ENCODE data around the gene MAJIN. TPM values are rescaled to one million over a fixed set of nuclear protein-coding genes. Genes with fewer than 3 reads are reported as not detected.

Gene MAJIN
- total RNA-seq, 1 donor from 2014 or later, result not detected

GRCh38 chr11:64928957-64929356 lies 43.0 kb downstream of the MAJIN start:
- no peaks in the 10 kb centered on the region for H3K9me3 ChIP-seq
- H3K4me1 ChIP-seq, result peaks cover 18% of the 10 kb centered on the region
- intact Hi-C loops (cut with DNase I), result no loop called here
- H3K27ac ChIP-seq, result no peak overlapping the region
- no peak overlapping the region for H3K4me3 ChIP-seq
- TF ChIP-seq CTCF (IDR thresholded peaks at IDR 0.05) (no peak), POLR2AphosphoS5 (IDR thresholded peaks at IDR 0.05; ENCODE audit: insufficient read depth in 1 of 2, low read depth in 1 of 2) (no peak), POLR2A (IDR thresholded peaks at IDR 0.05) (no peak)
- H3K36me3 ChIP-seq, result peaks cover 0 to 63% of the 10 kb centered on the region in 2 donors
- no peak for DNase-seq (ENCODE audit: extremely low spot score in 2 of 2)
- H3K27me3 ChIP-seq, result no peaks in the 10 kb centered on the region

- H3K27ac ChIP-seq, result no peak overlapping the region
- H3K36me3 ChIP-seq, result peaks cover 0 to 41% of the 10 kb centered on the region in 2 donors
- H3K9me3 ChIP-seq, result no peaks in the 10 kb centered on the region
- intact Hi-C loops (cut with DNase I), result no loop called here
- H3K4me1 ChIP-seq, result peaks cover 26% of the 10 kb centered on the region
- TF ChIP-seq CTCF (IDR thresholded peaks at IDR 0.05), result no peak
- TF ChIP-seq POLR2AphosphoS5 (IDR thresholded peaks at IDR 0.05; ENCODE audit: insufficient read depth in 1 of 2, low read depth in 1 of 2), result no peak
- TF ChIP-seq POLR2A (IDR thresholded peaks at IDR 0.05), result no peak
- DNase-seq (ENCODE audit: extremely low spot score in 2 of 2), result no peak
- no peak overlapping the region for H3K4me3 ChIP-seq
- no peaks in the 10 kb centered on the region for H3K27me3 ChIP-seq
These were observed 45.2 kb downstream of the MAJIN start for GRCh38 chr11:64926689-64927088.

DNA sequence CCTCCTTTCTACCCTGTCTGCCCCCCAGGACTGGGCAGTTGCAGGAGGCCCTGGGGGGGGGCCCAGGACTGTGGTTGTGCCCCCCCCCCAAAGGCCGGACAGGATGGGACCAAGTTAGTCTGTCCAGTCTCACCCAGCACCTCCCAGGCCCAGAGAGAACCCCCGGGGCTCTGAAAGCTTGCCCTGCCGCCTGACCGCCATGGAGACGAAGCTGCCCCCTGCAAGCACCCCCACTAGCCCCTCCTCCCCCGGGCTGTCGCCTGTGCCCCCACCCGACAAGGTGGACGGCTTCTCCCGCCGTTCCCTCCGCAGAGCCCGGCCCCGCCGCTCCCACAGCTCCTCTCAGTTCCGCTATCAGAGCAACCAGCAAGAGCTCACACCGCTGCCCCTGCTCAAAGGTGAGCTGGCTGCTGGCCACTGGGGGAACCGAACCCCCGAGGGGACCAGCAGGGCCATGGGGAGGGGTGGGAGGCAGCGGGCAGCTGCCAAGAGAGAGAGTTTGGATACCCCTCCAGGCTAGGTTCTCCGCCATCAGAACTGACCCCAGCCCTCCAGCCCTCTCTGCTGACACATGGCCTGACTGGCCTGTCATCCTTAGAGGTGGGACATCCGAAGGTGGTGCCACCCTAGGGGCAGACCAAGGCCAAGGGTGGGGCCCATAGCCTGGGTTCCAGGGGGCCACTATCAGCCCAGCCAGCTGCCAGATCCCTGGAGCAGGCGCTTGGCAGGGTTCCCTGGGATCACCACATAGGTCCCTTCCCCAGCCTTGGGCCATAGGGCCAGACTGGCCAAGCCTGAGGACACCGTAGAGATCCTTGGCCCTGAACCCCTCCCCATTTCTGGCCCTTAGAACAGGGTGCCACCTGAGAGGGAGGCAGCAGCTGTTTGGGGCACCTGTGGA lies 46.1 kb downstream of the MAJIN start:
- Histone ChIP-seq H3K27me3 (no peaks in the 10 kb centered on the region), H3K9me3 (no peaks in the 10 kb centered on the region), H3K27ac (no peak overlapping the region), H3K4me1 (peaks cover 26% of the 10 kb centered on the region), H3K36me3 (peaks cover 0 to 34% of the 10 kb centered on the region in 2 donors), H3K4me3 (peak overlapping the region; percentile 76 to 83)
- no peak for TF ChIP-seq POLR2AphosphoS5 (IDR thresholded peaks at IDR 0.05; ENCODE audit: insufficient read depth in 1 of 2, low read depth in 1 of 2)
- no peak for TF ChIP-seq CTCF (IDR thresholded peaks at IDR 0.05)
- no peak for TF ChIP-seq POLR2A (IDR thresholded peaks at IDR 0.05)
- intact Hi-C loops (cut with DNase I), result no loop called here
- DNase-seq (ENCODE audit: extremely low spot score in 2 of 2), result no peak

DNA sequence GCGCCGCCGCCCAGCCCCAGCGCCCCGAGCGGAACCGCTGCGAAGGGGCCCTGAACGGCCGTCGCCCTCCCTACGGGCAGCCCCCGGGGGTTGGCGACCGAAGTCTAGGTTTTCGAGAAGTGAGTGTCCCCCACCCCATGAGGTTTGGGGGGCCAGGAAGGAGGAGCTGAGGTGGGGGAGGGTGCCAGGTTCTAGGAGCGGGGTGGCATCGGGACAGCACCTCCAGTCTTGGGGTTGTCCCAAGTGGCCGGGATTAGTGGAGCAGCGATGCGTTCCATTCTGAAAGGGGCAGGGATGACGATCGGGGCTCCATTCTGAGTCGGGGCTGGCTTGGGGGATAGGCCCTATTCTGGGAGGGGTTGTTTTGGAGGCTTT lies 47.0 kb downstream of the MAJIN start:
- no peaks in the 10 kb centered on the region for H3K9me3 ChIP-seq
- H3K27me3 ChIP-seq, result no peaks in the 10 kb centered on the region
- peak overlapping the region; percentile 76 to 83 for H3K4me3 ChIP-seq
- TF ChIP-seq CTCF (IDR thresholded peaks at IDR 0.05) (no peak), POLR2A (IDR thresholded peaks at IDR 0.05) (no peak), POLR2AphosphoS5 (IDR thresholded peaks at IDR 0.05; ENCODE audit: insufficient read depth in 1 of 2, low read depth in 1 of 2) (no peak)
- H3K36me3 ChIP-seq, result peaks cover 0 to 25% of the 10 kb centered on the region in 2 donors
- H3K27ac ChIP-seq, result peak overlapping the region; percentile 97
- H3K4me1 ChIP-seq, result peaks cover 26% of the 10 kb centered on the region
- intact Hi-C loops (cut with DNase I), result loop anchor here (1.0 kb wide), 1 partner anchor 44 kb away; no protein-coding TSS in a partner anchor
- DNase-seq (ENCODE audit: extremely low spot score in 2 of 2), result no peak
